GM23338 (cell line): ENCODE data around the gene LIMA1. TPM values are rescaled to one million over a fixed set of nuclear protein-coding genes. Genes with fewer than 3 reads are reported as not detected.

Source experiments
- ATAC-seq: fragments of 200-7000 bp; cut with Tn5 transposase; 3 replicates; pipeline ENCODE4 v1.9.1; 2020
- DNase-seq: peaks from one replicate; pipeline ENCODE4 v3.0.0-alpha.2; 2015; ENCODE audit warnings: low spot score
- H2AFZ ChIP-seq: fragments of 200-600 bp; sonication (generic); 2 replicates; pipeline ENCODE4 v1.8.0; 2016; ENCODE audit warnings: antibody characterized with exemption, mild to moderate bottlenecking, moderate library complexity
- H3F3A ChIP-seq: fragments of 200-600 bp; sonication (generic); replicated peaks from 2 replicates; pipeline ENCODE4 v1.8.0; 2017; ENCODE audit warnings: antibody characterized with exemption, mixed run types, low read depth
- H3K27ac ChIP-seq: fragments of 200-600 bp; sonication (generic); 2 replicates; pipeline ENCODE4 v1.6.1; 2016; ENCODE audit warnings: low read depth
- H3K27me3 ChIP-seq: fragments of 200-600 bp; sonication (generic); 2 replicates; pipeline ENCODE4 v1.8.0; 2016; ENCODE audit warnings: mild to moderate bottlenecking, mixed run types, moderate library complexity; ENCODE audit not compliant: insufficient read depth
- H3K36me3 ChIP-seq: fragments of 200-600 bp; sonication (generic); 2 replicates; pipeline ENCODE4 v1.8.0; 2016; ENCODE audit warnings: mild to moderate bottlenecking; ENCODE audit not compliant: insufficient read depth
- H3K4me1 ChIP-seq: fragments of 200-600 bp; sonication (generic); 2 replicates; pipeline ENCODE4 v1.8.0; 2016; ENCODE audit warnings: mild to moderate bottlenecking, moderate library complexity; ENCODE audit not compliant: insufficient read depth
- H3K4me2 ChIP-seq: fragments of 200-600 bp; sonication (generic); 2 replicates; pipeline ENCODE4 v1.7.1; 2017; ENCODE audit warnings: mixed run types
- H3K4me3 ChIP-seq: fragments of 200-600 bp; sonication (generic); 2 replicates; pipeline ENCODE4 v1.6.1; 2016; ENCODE audit warnings: mixed run types
- H3K79me2 ChIP-seq: fragments of 200-600 bp; sonication (generic); replicated peaks from 2 replicates; pipeline ENCODE4 v1.8.0; 2017; ENCODE audit warnings: mild to moderate bottlenecking; ENCODE audit not compliant: insufficient read depth
- H3K9me2 ChIP-seq: fragments of 200-600 bp; sonication (generic); 2 replicates; pipeline ENCODE4 v1.8.0; 2017; ENCODE audit not compliant: insufficient read depth
- H4K20me1 ChIP-seq: fragments of 200-600 bp; sonication (generic); replicated peaks from 2 replicates; pipeline ENCODE4 v1.8.0; 2017; ENCODE audit warnings: mild to moderate bottlenecking; ENCODE audit not compliant: insufficient read depth
- H3K27ac Mint-ChIP-seq: 2 replicates; pipeline ENCODE4 v1.8.0; 2020; ENCODE audit warnings: inconsistent platforms, mild to moderate bottlenecking, moderate library complexity, mixed read lengths
- H3K27me3 Mint-ChIP-seq: 3 replicates; pipeline ENCODE4 v1.8.0; 2022; ENCODE audit warnings: low read depth, mild to moderate bottlenecking, moderate library complexity, mixed read lengths, inconsistent platforms; ENCODE audit not compliant: insufficient read depth, poor library complexity
- H3K36me3 Mint-ChIP-seq: 3 replicates; pipeline ENCODE4 v1.8.0; 2021; ENCODE audit warnings: low read depth, mild to moderate bottlenecking, inconsistent platforms, moderate library complexity, mixed read lengths
- H3K4me1 Mint-ChIP-seq: 3 replicates; pipeline ENCODE4 v1.8.0; 2020; ENCODE audit warnings: mild to moderate bottlenecking, inconsistent platforms, mixed read lengths
- H3K4me3 Mint-ChIP-seq: 3 replicates; pipeline ENCODE4 v1.8.0; 2021; ENCODE audit warnings: moderate library complexity, mild to moderate bottlenecking, inconsistent platforms, mixed read lengths
- H3K9me3 Mint-ChIP-seq: 3 replicates; pipeline ENCODE4 v1.8.0; 2020; ENCODE audit warnings: moderate library complexity, mild to moderate bottlenecking, inconsistent platforms, mixed read lengths
- CREB1 ChIP-seq: fragments of 250-450 bp; sonication (Bioruptor Pico); IDR thresholded peaks from 2 replicates; pipeline ENCODE4 v1.5.0; 2020; ENCODE audit warnings: low read depth, mild to moderate bottlenecking, moderate library complexity
- CTCF ChIP-seq, 2 experiments: fragments of 200-600 bp in 1 of 2; sonication (generic) in 1 of 2; conservative IDR thresholded peaks; 2 replicates each; pipeline versions ENCODE4 v1.5.1 to v1.6.1; 2016 to 2017; ENCODE audit warnings: antibody characterized with exemption in 2 of 2, low read depth in 2 of 2, mild to moderate bottlenecking in 2 of 2, moderate library complexity in 1 of 2
- ETS1 ChIP-seq: IDR thresholded peaks from 2 replicates; pipeline ENCODE4 v1.6.1; 2016; ENCODE audit warnings: antibody characterized with exemption
- EZH2 ChIP-seq: fragments of 200-600 bp; sonication (generic); IDR thresholded peaks from one replicate; pipeline ENCODE4 v1.8.0; 2017; ENCODE audit warnings: antibody characterized with exemption, mild to moderate bottlenecking, low read depth; ENCODE audit not compliant: unreplicated experiment
- EZH2phosphoT487 ChIP-seq: fragments of 200-600 bp; sonication (generic); IDR thresholded peaks from one replicate; pipeline ENCODE4 v1.8.1; 2018; ENCODE audit warnings: antibody characterized with exemption; ENCODE audit not compliant: unreplicated experiment
- JUNB ChIP-seq: IDR thresholded peaks from one replicate; pipeline ENCODE4 v1.6.1; 2016; ENCODE audit warnings: antibody characterized with exemption; ENCODE audit not compliant: unreplicated experiment
- NANOG ChIP-seq: IDR thresholded peaks from 2 replicates; pipeline ENCODE4 v1.6.1; 2016; ENCODE audit warnings: antibody characterized with exemption, borderline replicate concordance
- POLR2AphosphoS5 ChIP-seq: IDR thresholded peaks from 2 replicates; pipeline ENCODE4 v1.6.1; 2016; ENCODE audit warnings: antibody characterized with exemption, low read depth
- REST ChIP-seq: IDR thresholded peaks from one replicate; pipeline ENCODE4 v1.6.1; 2018; ENCODE audit warnings: antibody characterized with exemption; ENCODE audit not compliant: unreplicated experiment
- STAT1 ChIP-seq: IDR thresholded peaks from one replicate; pipeline ENCODE4 v1.6.1; 2016; ENCODE audit warnings: antibody characterized with exemption; ENCODE audit not compliant: unreplicated experiment
- ZNF114 ChIP-seq: fragments of 250-450 bp; sonication (Bioruptor Pico); IDR thresholded peaks from 2 replicates; pipeline ENCODE4 v1.5.0; 2020; ENCODE audit warnings: mild to moderate bottlenecking, moderate library complexity
- ZNF331 ChIP-seq: fragments of 250-450 bp; sonication (Bioruptor Pico); IDR thresholded peaks from 2 replicates; pipeline ENCODE4 v1.5.0; 2020; ENCODE audit warnings: low read depth, mild to moderate bottlenecking, moderate library complexity
- ZNF462 ChIP-seq: fragments of 250-450 bp; sonication (Bioruptor Pico); IDR thresholded peaks from 2 replicates; pipeline ENCODE4 v1.5.0; 2020; ENCODE audit warnings: mild to moderate bottlenecking, moderate library complexity
- polyA plus RNA-seq: library from polyadenylated mRNA; unstranded; fragments of >200 nt; fragmentation: Nextera tagmentation; extraction: Ambion mirVana; gene quantifications from 2 replicates; pipeline ENCODE4 v1.2.1, GENCODE V29; 2016
- total RNA-seq: library from RNA; depleted of rRNA; stranded (reverse); fragments of >200 nt; shearing (Covaris generic); gene quantifications from 2 replicates; pipeline ENCODE4 v1.2.3, GENCODE V29; 2014

LIMA1 gene
- total and polyA plus RNA-seq, 2 experiments from 2014 or later = 27.7 to 29.6 TPM

GRCh38 chr12:50212071-50212467 lies 71.3 kb downstream of the LIMA1 start:
- Histone ChIP-seq H2AFZ (no peak overlapping the region), H4K20me1 (peaks cover 5% of the 10 kb centered on the region), H3F3A (no peaks in the 10 kb centered on the region), H3K4me3 (no peak overlapping the region), H3K4me2 (no peak overlapping the region), H3K9me2 (no peaks in the 10 kb centered on the region), H3K36me3 (no peaks in the 10 kb centered on the region), H3K4me1 (0 out of 2 replicates have a peak, but pooled peaks cover 16% of the 10 kb centered on the region), H3K27ac (no peak overlapping the region), H3K79me2 (peaks cover 68% of the 10 kb centered on the region), H3K27me3 (no peaks in the 10 kb centered on the region)
- H3K4me3 Mint-ChIP-seq = no peak overlapping the region
- H3K4me1 Mint-ChIP-seq = peaks cover 11% of the 10 kb centered on the region; the same call in 2 of the 3 replicates
- H3K9me3 Mint-ChIP-seq = no peaks in the 10 kb centered on the region; the same call in 2 of the 3 replicates
- no peak for ATAC-seq
- TF ChIP-seq CTCF (conservative IDR thresholded peaks at IDR 0.05; ENCODE audit: low read depth in 2 of 2) = no peak
- TF ChIP-seq REST = no peak
- no peak for TF ChIP-seq JUNB
- TF ChIP-seq ETS1 = no peak
- TF ChIP-seq STAT1 = no peak
- TF ChIP-seq EZH2phosphoT487 = no peak
- no peak for TF ChIP-seq POLR2AphosphoS5
- TF ChIP-seq ZNF114 (CRISPR knock-in tag) = no peak
- no peak for TF ChIP-seq CREB1 (CRISPR knock-in tag)
- TF ChIP-seq ZNF462 (CRISPR knock-in tag) = no peak
- TF ChIP-seq ZNF331 (CRISPR knock-in tag) = no peak
- TF ChIP-seq EZH2 = no peak
- no peak for TF ChIP-seq NANOG
- H3K36me3 Mint-ChIP-seq = peaks cover 7% of the 10 kb centered on the region; the same call in 1 of the 3 replicates
- DNase-seq = no peak
- H3K27me3 Mint-ChIP-seq = peaks cover 2% of the 10 kb centered on the region
- no peak overlapping the region for H3K27ac Mint-ChIP-seq
